ENCODE measurements around the gene SLC1A3. TPM values are rescaled to one million over a fixed set of nuclear protein-coding genes. Genes with fewer than 3 reads are reported as not detected.
"Not testable (repeated sequence)": the region's sequence is repeated elsewhere in the genome, so short reads cannot be mapped to it uniquely, and the experiment has no call there.

Gene SLC1A3
- total RNA-seq, 1 donor from 2014 or later = 43.5 TPM

- no peak for ATAC-seq
- H3K4me1 ChIP-seq = no peaks in the 10 kb centered on the region
- no peaks in the 10 kb centered on the region for H3K27me3 ChIP-seq
- TF ChIP-seq CTCF (IDR thresholded peaks at IDR 0.05) = no peak
- H3K27ac ChIP-seq = no peak overlapping the region
- no peaks in the 10 kb centered on the region for H3K9me3 ChIP-seq
- intact Hi-C loops (cut with DNase I) = no loop called here
- DNase-seq = no peak
- H3K36me3 ChIP-seq = no peaks in the 10 kb centered on the region
- no peak overlapping the region for H3K4me3 ChIP-seq
Measured at GRCh38 chr5:36571401-36572042, 34.9 kb upstream of the SLC1A3 start.

GRCh38 chr5:36573438-36573837, 33.0 kb upstream of the SLC1A3 start:
- TF ChIP-seq CTCF (IDR thresholded peaks at IDR 0.05) = no peak
- intact Hi-C loops (cut with DNase I) = no loop called here
- DNase-seq (no peak), ATAC-seq (no peak)
- Histone ChIP-seq H3K27me3 (no peaks in the 10 kb centered on the region), H3K36me3 (no peaks in the 10 kb centered on the region), H3K9me3 (no peaks in the 10 kb centered on the region), H3K4me3 (no peak overlapping the region), H3K27ac (no peak overlapping the region), H3K4me1 (no peaks in the 10 kb centered on the region)

GRCh38 chr5:36575361-36575781, 31.0 kb upstream of the SLC1A3 start:
- DNase-seq (no peak), ATAC-seq (no peak)
- Histone ChIP-seq H3K27ac (no peak overlapping the region), H3K4me3 (no peak overlapping the region), H3K9me3 (no peaks in the 10 kb centered on the region), H3K36me3 (no peaks in the 10 kb centered on the region), H3K27me3 (no peaks in the 10 kb centered on the region), H3K4me1 (no peaks in the 10 kb centered on the region)
- intact Hi-C loops (cut with DNase I) = no loop called here
- no peak for TF ChIP-seq CTCF (IDR thresholded peaks at IDR 0.05)

GRCh38 chr5:36576721-36577120, 29.7 kb upstream of the SLC1A3 start:
- Histone ChIP-seq H3K9me3 (no peaks in the 10 kb centered on the region), H3K36me3 (no peaks in the 10 kb centered on the region), H3K4me3 (no peak overlapping the region), H3K27me3 (no peaks in the 10 kb centered on the region), H3K4me1 (no peaks in the 10 kb centered on the region), H3K27ac (no peak overlapping the region)
- intact Hi-C loops (cut with DNase I) = no loop called here
- ATAC-seq (no peak), DNase-seq (no peak)
- TF ChIP-seq CTCF (IDR thresholded peaks at IDR 0.05) = no peak

- ATAC-seq; H3K36me3 ChIP-seq; DNase-seq; H3K4me3 ChIP-seq; H3K9me3 ChIP-seq; H3K4me1 ChIP-seq; H3K27me3 ChIP-seq; intact Hi-C loops (cut with DNase I); H3K27ac ChIP-seq: not testable (repeated sequence)
Measured at GRCh38 chr5:36579858-36580257, 26.5 kb upstream of the SLC1A3 start.

- H3K27ac ChIP-seq = no peak overlapping the region
- H3K4me1 ChIP-seq = no peaks in the 10 kb centered on the region
- intact Hi-C loops (cut with DNase I) = no loop called here
- no peak for TF ChIP-seq CTCF (IDR thresholded peaks at IDR 0.05)
- no peaks in the 10 kb centered on the region for H3K36me3 ChIP-seq
- no peak overlapping the region for H3K4me3 ChIP-seq
- no peaks in the 10 kb centered on the region for H3K27me3 ChIP-seq
- ATAC-seq (no peak), DNase-seq (no peak)
- no peaks in the 10 kb centered on the region for H3K9me3 ChIP-seq
Measured at GRCh38 chr5:36581070-36581469, 25.3 kb upstream of the SLC1A3 start.

Measured in upper lobe of right lung (tissue), 1 donor.